NB4 (cell line): ENCODE results near the gene EPHA10.
A peak's percentile ranks its signal among the peaks of the same experiment; 100 is the strongest.

Experiments used
- DNase-seq: peaks from one replicate; pipeline ENCODE4 v3.0.0; 2010; ENCODE audit warnings: low read depth
- H3K4me3 ChIP-seq: one replicate; pipeline ENCODE4 v1.5.1; 2011; ENCODE audit warnings: mild to moderate bottlenecking, low read depth, low read length, moderate library complexity
- MYC ChIP-seq: IDR thresholded peaks from 2 replicates; pipeline ENCODE4 v1.6.1; 2011; ENCODE audit warnings: low read depth, low read length
- POLR2A ChIP-seq: IDR thresholded peaks from 2 replicates; pipeline ENCODE4 v1.6.1; 2011; ENCODE audit warnings: mild to moderate bottlenecking; ENCODE audit not compliant: insufficient read length; ENCODE audit errors: extremely low read depth
- TF ChIP-seq, protein P1 (sequence below): IDR thresholded peaks from 2 replicates; pipeline ENCODE4 v1.6.1; 2011; ENCODE audit warnings: low read depth, low read length
- TF ChIP-seq, protein P2 (sequence below): IDR thresholded peaks from one replicate; pipeline ENCODE4 v1.5.1; 2012; ENCODE audit warnings: low read depth, low read length

Gene EPHA10

DNA sequence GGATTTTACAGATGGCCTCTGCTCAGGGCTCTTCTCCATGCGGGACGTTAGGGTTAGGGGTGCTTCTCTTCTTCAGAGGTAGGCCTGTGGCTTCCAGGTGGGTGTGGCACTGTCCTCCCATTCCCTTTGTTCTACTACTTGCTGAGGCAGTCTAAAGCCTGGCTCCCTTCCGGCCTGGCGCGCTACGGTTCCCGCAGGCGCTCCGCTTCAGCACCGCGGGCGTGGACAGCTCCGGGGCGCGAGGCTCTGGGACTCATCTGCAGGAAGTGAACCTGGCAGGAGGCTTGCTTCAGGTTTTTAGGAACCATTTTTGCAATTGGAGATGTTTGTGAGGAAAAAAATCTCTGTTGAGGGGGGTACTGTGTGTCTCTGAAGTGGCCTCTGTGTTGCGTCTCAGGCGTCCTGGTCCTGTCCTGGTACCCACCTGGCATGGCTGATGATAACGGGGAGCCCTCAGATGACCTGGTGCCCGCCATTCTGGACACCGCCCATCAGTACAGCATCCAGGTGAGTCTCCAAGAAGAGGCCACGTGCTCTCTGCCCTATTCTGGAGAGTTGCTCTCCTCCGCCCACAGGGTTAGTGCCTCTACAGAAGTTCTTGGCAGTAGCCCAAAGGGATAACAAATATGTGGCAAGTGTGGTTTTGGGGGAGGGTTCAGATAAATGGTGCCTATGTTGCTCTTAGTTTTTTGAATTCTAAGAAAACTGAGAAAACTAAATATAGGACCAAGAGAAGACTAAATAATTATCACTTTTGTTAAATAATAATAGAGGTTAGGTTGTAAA lies 30.6 kb upstream of the EPHA10 start:
- H3K4me3 ChIP-seq: no peak overlapping the region
- DNase-seq: peak; percentile 66
- TF ChIP-seq POLR2A (no peak), MYC (no peak)
- TF ChIP-seq, protein P1, sequence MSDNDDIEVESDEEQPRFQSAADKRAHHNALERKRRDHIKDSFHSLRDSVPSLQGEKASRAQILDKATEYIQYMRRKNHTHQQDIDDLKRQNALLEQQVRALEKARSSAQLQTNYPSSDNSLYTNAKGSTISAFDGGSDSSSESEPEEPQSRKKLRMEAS: no peak
- TF ChIP-seq, protein P2, sequence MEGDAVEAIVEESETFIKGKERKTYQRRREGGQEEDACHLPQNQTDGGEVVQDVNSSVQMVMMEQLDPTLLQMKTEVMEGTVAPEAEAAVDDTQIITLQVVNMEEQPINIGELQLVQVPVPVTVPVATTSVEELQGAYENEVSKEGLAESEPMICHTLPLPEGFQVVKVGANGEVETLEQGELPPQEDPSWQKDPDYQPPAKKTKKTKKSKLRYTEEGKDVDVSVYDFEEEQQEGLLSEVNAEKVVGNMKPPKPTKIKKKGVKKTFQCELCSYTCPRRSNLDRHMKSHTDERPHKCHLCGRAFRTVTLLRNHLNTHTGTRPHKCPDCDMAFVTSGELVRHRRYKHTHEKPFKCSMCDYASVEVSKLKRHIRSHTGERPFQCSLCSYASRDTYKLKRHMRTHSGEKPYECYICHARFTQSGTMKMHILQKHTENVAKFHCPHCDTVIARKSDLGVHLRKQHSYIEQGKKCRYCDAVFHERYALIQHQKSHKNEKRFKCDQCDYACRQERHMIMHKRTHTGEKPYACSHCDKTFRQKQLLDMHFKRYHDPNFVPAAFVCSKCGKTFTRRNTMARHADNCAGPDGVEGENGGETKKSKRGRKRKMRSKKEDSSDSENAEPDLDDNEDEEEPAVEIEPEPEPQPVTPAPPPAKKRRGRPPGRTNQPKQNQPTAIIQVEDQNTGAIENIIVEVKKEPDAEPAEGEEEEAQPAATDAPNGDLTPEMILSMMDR: no peak

DNA sequence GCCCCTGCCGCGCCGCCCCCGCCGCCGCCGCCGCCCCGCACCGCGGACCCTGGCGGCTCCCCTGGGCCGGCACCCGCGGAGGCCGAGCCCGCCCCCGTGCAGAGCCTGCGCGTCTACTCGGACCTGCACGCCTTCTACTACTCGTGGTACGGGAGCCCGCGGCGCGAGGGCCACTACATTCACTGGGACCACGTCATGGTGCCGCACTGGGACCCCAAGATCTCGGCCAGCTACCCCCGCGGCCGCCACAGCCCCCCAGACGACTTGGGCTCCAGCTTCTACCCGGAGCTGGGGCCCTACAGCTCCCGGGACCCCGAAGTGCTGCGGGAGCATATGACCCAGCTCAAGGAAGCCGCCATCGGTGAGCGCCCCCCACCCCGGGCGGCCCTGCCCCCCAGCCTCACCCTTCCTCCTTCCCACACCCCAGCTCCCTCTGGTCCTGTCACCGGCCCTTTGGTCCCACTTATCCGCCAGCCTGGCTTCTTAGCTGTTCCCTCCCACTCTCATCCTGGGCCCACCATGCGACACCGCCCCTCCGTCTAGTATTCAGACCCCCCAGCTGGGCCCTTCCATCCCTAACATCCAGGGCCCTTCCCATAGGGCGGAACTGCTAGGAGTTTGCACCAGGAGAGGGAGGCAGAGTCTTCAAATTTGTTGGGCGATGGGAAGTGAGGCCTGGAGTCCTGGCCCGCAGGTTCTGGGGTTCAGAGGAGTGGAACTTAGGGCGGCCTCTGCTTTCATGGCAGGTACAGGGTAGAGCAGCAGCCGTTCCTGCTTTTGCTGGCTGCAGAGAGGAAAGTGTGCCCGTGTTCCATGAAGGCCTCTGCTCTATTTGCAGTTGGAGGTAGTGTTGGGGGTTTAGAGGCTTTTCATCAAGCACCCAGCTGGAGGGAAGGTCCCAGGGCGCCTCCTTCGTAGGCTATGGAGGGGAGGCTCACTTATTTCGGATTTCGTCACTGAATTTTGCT lies 29.7 kb upstream of the EPHA10 start:
- DNase-seq: peak; percentile 8
- no peak overlapping the region for H3K4me3 ChIP-seq
- TF ChIP-seq POLR2A (no peak), MYC (no peak)
- TF ChIP-seq, protein P2: no peak
- TF ChIP-seq, protein P1: no peak

DNA sequence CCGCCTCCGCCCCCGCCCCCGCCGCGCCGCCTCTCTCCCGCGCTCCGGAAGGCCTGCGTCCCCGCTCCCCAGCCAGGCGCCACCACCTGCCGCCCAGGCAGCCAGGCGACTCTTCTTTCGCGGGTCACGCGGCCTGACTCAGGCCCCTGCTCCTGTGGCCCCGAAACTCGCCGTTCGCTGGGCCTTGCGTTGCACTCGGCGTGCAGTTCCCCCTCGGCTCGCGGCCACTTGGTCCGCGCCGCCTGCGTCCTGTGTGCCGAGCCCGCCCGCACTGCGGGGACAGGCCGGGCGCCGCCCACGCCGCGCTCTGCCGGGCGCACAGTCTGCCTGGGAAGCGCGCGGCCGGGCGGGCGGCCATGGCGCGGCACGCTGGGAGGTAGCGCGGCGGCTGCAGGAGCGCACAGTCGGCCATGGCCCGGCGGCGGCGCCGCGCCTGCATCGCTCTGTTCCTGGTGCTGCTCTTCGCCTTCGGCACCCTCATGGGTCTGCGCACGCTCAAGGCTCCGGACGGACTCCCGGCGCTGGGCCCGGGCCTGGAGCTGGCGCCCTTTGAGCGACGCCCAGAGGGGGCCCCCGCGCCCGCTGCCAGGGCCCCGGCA lies 29.0 kb upstream of the EPHA10 start, which contains the start of gene MANEAL:
MANEAL (plus strand) TSS at position 75 of the 599 bp plus-strand sequence; CDS start at position 411, 336 bp downstream.
- H3K4me3 ChIP-seq: no peak within 1 kb of the TSS
- TF ChIP-seq, protein P1: no peak
- TF ChIP-seq POLR2A: no peak
- no peak for TF ChIP-seq MYC
- TF ChIP-seq, protein P2: no peak
- peak; percentile 10 for DNase-seq

DNA sequence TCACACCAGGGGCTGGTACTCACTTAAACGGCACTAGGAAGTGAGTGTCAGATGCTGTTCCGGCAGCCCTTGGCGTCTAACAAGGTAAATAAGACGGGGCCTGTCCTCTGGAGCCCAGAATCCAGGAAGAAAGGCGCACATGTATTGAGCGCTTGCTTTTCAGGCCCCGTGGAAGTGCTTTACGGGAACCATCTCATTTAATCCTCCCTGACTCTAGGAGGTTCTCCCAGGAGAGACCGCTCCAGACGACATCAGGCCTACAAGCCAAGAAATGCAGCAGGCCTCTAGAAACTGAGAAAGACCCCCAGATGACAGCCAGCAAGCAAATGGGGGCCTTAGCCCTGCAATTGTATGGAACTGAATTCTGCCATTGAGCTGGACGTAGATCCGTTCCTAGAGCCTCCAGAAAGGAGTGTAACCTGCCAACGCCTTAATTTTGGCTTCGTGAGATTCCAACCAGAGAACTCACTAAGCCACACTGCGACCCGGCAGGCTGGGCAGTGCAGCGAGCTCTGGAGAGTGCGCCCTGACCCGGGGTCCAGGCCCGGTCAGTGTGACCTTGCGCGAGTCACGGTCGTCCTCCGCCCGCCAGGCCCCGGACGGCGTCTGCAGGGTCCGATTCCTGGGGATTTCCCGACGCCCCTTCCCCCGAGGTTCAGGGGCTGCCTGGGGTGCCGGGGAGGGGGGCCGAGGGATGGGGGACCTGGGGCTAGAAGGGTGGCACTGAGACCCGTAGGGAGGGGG lies 28.2 kb upstream of the EPHA10 start:
- TF ChIP-seq POLR2A (no peak), MYC (no peak)
- TF ChIP-seq, protein P1: no peak
- TF ChIP-seq, protein P2: no peak
- DNase-seq: no peak
- H3K4me3 ChIP-seq: no peak overlapping the region

DNA sequence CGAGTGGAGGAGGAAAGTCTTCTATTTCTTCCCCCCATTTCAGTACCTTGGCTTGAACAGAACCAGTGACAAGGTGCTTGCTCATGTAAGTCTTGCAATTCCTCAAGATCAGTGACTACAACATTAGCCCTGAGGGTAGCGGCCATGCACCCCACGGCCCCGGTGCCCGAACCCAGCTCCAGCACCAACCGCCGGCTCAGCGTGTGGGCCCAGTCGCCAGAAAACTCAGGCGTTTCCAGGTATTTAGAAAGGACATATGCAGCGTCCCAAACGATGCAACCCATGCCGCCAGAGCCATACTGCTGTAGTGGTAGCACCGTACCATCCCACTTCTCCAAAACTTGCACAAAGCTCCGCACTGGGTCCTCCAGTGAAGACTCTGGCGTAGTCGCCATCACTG lies 17.6 kb upstream of the EPHA10 start:
- TF ChIP-seq, protein P1: no peak
- no peak for TF ChIP-seq POLR2A
- no peak for TF ChIP-seq MYC
- TF ChIP-seq, protein P2: no peak
- H3K4me3 ChIP-seq: no peak overlapping the region

More for the DNA sequence above, 17.6 kb upstream of the EPHA10 start:
- DNase-seq: no peak
